Left ventricle myocardium superior (tissue), 1 donor: Measurements from ENCODE around the gene CSNK2A2. TPM values are rescaled to one million over a fixed set of nuclear protein-coding genes. Genes with fewer than 3 reads are reported as not detected.
A peak's percentile ranks its signal among the peaks of the same experiment; 100 is the strongest.

Source experiments
- ATAC-seq: fragments of 200-7000 bp; cut with Tn5 transposase; one replicate; pipeline ENCODE4 v1.9.1; 2020; ENCODE audit warnings: mild to moderate bottlenecking, moderate library complexity
- DNase-seq: peaks from one replicate; pipeline ENCODE4 v3.0.0-alpha.2; 2020
- intact Hi-C: fragments of 100-400 bp; cut with micrococcal nuclease; formaldehyde crosslinking; loops from one replicate; pipeline ENCODE4 v1.11.0; 2022
- long read RNA-seq: library from polyadenylated mRNA; unstranded; transcript quantifications from one replicate; pipeline ENCODE4 v2.0.0, GENCODE V29; 2021
- total RNA-seq: library from RNA; stranded (reverse); fragmentation: NEBNext Ultra II Directional; extraction: Animal tissue kit (Norgen Biotek cat#: 25700); gene quantifications from one replicate; pipeline ENCODE4 v1.2.1, GENCODE V29; 2021
- donor health status: DM: no; HTN: yes; CAD: no; lungs with severe emphysema.

CSNK2A2 gene
- 35.5 TPM for total RNA-seq
- long read RNA-seq, transcript CSNK2A2-201 (12 exons, 1,701 nt) = major isoform, 49 of 60 reads
- long read RNA-seq, partial matches to known transcripts = 4 of 60 reads
- long read RNA-seq, other reads (novel, unspliced or antisense) = 7 of 60 reads

- intact Hi-C loops = no loop called here
- DNase-seq (peak; percentile 87), ATAC-seq (peak; percentile 96)
Observed at GRCh38 chr16:58198022-58198683, at the start of gene CSNK2A2. CSNK2A2 (minus strand) TSS chr16:58198106; CDS start chr16:58197736, 370 bp downstream.

DNA sequence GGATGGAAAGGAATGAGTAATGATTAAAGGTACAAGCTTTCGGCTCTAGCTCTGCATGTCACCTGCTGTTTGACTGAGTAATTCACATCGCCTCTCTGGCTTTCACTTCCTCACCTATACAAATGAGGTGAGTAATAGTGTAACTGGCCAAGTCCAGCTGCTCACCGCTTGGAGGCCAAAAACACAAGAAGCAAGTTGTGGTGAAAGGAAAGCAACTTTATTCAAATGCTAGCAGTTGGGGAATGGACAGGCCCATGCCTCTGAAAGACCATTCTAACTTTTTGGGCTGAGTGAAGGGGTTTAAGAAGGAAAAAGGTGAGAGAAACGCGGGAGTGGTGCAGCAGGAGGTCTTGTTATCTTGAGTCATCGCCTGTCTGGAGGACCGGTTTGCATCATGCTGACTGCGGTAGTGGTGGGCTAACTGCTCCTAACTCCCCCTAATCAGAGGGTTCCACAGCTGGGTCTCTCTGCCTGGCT, 45.7 kb upstream of the CSNK2A2 start:
- intact Hi-C loops = no loop called here
- ATAC-seq (no peak), DNase-seq (no peak)

- ATAC-seq = no peak
- DNase-seq = no peak
- intact Hi-C loops = no loop called here
Observed at GRCh38 chr16:58236831-58237230, 38.9 kb upstream of the CSNK2A2 start.

DNA sequence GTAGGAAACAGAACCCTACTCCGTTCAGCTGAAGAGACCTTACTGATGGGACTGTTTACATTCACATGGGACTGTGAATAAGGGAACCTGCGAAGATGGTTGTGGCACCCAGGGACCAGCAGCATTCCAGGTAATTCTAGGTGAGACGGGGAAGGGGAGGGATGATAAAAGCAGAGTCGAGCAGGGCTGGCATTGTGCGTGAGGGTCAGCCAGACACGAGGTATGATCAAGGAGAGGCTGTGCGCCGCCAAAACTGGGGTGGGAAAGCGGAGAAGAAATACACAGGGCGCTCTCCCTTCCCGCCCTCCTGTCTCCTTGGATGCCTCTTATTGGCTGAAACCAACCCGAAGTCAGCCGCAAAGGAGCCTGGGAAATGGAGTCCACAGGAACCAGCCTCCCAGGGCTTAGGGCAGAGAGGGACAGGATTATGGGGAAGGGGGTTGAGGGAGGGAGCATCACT, 38.4 kb upstream of the CSNK2A2 start:
- DNase-seq (peak; percentile 71), ATAC-seq (peak; percentile 93)
- intact Hi-C loops = no loop called here

DNA sequence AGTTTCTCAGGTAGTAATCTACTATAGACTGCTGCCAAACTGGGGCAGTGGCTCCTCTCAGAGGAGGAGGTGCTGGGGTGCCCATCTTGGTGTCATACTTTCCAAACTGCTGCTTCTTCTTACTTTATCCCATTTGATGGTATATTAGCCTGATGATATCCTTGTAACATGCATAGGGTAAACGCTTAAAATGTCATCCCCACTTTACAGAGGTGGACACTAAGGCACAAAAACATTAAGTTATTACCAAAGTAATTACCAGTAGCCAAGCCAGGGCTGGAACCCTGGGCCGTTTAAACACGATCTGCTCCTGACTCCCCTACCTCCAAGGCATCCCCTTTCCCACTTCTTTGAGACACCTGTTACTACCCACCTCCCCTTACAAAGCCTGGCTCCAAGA, 37.8 kb upstream of the CSNK2A2 start:
- intact Hi-C loops = no loop called here
- no peak for DNase-seq
- no peak for ATAC-seq

DNA sequence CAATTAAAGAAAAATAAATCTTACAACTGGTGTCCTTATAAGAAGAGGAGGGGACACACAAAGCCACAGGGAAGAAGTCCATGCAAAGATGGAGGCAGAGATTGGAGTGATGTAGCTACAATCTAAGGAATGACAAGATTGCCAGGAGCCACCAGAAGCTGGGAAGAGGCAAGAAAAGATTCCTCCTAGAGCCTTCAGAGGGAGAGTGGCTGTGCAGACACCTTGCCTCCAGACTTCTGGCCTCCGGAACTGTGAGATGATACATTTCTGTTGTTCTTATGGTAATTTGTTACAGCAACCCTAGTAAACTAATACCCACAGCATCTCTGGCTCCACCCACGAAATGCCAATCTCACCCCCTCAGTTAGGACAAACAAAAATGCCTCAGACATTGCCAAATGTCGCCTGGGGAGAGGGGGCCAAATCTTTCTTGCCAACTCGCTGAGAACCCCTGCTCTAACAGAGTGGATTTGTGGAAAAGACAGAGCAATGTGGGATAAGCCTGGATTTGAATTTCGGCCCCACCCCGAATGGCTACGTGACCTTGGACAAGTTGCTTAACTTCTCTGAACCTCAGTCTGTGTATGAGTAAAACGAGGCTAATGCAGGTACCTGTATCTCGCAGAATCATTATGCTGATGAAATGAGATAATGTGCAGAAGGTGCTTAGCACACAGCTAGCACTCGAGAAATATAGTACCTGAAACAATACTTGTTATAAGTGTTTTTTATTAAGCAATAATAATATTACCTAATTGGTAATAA, 37.1 kb upstream of the CSNK2A2 start:
- intact Hi-C loops = no loop called here
- ATAC-seq (no peak), DNase-seq (no peak)

DNA sequence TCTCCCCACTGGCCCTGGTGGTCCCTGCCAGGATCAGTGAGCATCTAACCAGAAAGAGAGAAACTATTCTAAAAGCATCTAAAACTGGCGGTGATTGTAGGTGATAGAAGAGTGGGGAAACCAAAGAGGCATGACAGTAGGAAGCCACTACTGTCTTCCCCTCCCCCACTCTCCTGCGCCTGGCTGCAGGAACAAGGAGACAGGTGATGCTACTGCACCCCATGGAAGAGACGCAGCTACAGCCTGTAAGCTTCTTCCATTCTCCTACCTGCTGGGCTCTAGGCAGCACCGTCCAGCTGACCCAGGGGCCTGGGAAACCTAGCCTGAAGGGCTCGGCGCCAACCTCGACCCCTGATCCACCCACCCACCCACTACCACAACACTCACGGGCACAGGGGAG, 32.4 kb upstream of the CSNK2A2 start:
- intact Hi-C loops = no loop called here
- DNase-seq (no peak), ATAC-seq (no peak)

- intact Hi-C loops = no loop called here
- ATAC-seq (no peak), DNase-seq (no peak)
Observed at GRCh38 chr16:58226790-58227189, 28.9 kb upstream of the CSNK2A2 start.

GRCh38 chr16:58225965-58226602, 28.2 kb upstream of the CSNK2A2 start:
- ATAC-seq (no peak), DNase-seq (no peak)
- intact Hi-C loops = no loop called here

DNA sequence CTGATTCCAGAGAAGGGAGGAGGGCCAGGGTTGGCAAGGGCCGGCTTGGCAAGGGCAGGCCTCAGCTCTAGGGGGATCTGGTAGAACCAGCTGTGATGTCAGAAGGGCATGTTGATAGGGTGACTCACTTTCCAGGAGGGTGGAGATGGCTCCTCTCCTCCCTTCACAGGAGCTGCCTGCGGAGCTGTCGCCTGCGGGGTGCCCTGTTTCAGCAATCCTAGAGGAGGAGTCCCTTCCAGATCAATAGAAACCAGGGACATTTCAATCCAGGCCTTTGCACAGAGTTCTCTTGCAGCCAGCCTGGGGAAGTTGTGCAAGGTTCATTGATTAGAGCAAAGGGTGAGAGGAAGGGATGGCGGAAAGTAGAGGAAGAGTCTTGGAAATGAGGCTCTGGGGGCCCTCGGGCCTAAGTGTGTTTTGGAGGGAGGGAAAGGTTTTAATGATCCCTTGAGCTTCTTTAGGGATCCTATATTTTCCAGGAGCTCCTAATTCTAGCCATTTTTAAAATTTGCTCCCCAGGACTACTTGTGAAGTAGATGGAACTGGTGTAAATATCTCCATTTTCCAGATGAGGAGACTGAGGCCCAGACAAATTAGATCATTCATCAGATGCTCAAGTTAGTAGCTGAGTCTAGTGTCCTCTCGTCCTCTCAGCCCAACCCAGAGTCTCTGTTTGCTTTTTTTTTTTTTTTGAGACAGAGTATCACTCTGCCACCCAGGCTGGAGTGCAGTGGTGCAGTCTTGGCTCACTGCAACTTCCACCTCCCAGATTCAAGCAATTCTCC, 24.8 kb upstream of the CSNK2A2 start:
- ATAC-seq = peak; percentile 26
- DNase-seq = no peak

GRCh38 chr16:58219432-58219831, 21.5 kb upstream of the CSNK2A2 start:
- intact Hi-C loops = no loop called here
- no peak for DNase-seq
- no peak for ATAC-seq

More for the DNA sequence above, 24.8 kb upstream of the CSNK2A2 start:
- intact Hi-C loops = no loop called here

DNA sequence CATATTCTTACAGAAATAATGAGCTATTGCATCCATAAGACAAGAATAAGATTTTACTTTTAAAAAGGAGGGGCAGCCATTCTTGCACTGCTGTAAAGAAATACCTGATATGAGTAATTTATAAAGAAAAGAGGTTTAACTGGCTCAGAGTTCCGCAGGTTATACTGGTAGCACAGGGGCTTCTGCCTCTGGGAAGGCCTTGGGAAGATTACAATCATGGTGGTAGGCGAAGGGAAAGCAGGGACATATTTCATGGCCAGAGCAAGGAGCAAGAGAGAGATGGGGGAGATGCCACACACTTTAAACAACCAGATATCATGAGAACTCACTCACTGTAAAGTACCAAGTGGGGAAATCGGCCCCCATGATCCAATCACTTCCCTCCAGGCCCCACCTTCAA, 20.9 kb upstream of the CSNK2A2 start:
- intact Hi-C loops = no loop called here
- ATAC-seq (no peak), DNase-seq (no peak)

DNA sequence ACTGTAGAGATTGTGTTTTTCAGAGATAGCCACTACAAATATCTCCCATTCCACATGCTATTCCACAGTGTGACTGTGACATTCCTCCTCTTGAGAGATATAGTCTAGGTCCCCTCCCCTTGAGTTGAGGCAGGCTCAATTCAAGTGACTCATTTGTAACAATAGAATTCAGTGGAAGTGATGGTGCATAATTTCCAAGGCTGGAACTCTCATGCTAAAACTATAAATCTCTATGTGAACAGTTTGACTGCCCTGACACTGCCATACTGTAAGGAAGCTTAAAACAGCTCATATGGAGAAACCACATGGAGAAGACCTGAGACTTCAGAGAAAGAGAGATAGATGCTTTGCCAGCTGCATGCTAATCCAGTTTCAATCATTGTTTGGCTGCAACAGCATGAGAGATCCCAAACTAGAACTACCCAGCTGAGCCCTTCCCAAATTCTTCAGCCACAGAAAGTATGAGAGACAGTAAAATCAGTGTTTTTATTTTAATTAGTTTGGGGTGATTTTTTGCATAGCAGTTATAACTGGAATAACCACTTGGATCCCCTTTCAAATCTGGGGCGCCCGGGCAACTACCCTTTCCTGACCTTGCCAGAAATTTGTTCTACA, 19.5 kb upstream of the CSNK2A2 start:
- ATAC-seq (no peak), DNase-seq (no peak)
- intact Hi-C loops = no loop called here

DNA sequence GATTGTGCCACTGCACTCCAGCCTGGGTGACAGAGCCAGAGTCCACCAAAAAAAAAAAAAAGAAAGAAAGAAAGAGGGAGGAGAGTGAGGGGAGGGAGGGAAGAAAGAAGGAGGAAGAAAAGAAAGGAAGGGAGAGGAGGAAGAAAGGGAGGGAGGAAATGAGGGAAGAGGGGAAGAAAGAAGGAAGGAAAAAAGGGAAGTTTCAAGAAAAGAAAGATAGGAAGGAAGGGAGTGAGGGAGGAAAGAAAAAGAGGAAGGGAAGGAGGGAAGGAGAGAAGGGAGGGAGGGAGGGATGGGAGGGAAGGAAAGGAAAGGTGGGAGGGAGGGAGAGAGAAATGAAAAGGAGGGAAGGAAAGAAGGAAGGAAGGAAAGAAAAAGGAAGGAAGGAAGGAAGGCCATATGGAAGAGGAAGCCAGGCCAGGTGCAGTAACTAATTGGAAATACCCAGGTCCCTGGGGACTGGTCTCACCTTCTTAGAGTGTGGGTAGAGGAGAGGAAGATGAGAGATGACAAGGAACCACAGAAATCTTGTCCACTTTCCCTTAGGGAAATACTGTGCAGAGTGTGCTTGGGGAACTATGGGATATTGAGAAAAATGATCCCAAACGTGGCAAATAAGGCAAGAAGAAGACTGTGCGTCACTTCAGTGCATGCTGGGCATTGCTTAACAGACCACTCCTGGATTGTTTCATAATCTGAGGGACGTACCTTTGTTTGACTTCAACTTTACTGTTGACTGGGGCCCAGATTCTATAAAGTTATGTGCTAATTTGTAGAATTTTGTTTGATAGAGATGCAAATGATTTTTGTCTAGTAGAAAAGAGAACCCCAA, 15.1 kb upstream of the CSNK2A2 start:
- intact Hi-C loops = no loop called here
- ATAC-seq = no peak
- DNase-seq = no peak

GRCh38 chr16:58211846-58212245, 13.9 kb upstream of the CSNK2A2 start:
- DNase-seq (no peak), ATAC-seq (no peak)
- intact Hi-C loops = no loop called here

GRCh38 chr16:58211245-58211644, 13.3 kb upstream of the CSNK2A2 start:
- intact Hi-C loops = no loop called here
- ATAC-seq = no peak
- DNase-seq = no peak

- ATAC-seq (no peak), DNase-seq (no peak)
- intact Hi-C loops = no loop called here
Observed at GRCh38 chr16:58205276-58206036, 7.5 kb upstream of the CSNK2A2 start.
